ENCODE results near the gene ASB7. TPM values are rescaled to one million over a fixed set of nuclear protein-coding genes. Genes with fewer than 3 reads are reported as not detected.

ASB7 gene
- total RNA-seq, 1 donor from 2014 or later, result 18.3 TPM

DNA sequence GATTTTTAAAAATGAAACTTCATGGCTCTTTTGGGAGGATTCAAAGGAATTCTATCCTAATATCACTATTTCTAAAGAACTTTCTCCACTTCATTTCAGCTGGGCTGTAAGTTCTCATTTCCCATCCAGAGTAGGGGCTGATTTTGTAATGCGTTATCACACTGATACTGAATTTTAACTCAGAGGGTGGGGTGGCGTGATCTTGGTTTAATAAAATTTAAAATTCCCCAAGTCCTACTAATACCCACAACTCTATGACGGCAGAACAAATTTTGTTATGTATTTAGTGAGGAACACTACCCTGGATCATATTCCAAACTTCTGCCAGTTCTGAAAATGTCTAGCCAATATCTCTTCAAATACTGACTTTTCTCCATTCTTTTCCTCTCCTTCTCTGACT lies 92.7 kb downstream of the ASB7 start:
- Histone ChIP-seq H3K79me2 (ENCODE audit: low read depth) (no peaks in the 10 kb centered on the region), H2AFZ (replicated peaks) (no peak overlapping the region), H3F3A (ENCODE audit: low read depth) (no peaks in the 10 kb centered on the region), H3K9ac (no peak overlapping the region), H3K4me3 (no peak overlapping the region), H4K20me1 (ENCODE audit: low read depth) (no peaks in the 10 kb centered on the region), H3K27ac (no peak overlapping the region), H3K4me1 (no peaks in the 10 kb centered on the region), H3K27me3 (no peaks in the 10 kb centered on the region), H3K36me3 (no peaks in the 10 kb centered on the region), H3K9me3 (ENCODE audit: low read depth) (no peaks in the 10 kb centered on the region), H3K4me2 (no peak overlapping the region)
- no peak for DNase-seq (ENCODE audit: low spot score)
- TF ChIP-seq, protein P1, sequence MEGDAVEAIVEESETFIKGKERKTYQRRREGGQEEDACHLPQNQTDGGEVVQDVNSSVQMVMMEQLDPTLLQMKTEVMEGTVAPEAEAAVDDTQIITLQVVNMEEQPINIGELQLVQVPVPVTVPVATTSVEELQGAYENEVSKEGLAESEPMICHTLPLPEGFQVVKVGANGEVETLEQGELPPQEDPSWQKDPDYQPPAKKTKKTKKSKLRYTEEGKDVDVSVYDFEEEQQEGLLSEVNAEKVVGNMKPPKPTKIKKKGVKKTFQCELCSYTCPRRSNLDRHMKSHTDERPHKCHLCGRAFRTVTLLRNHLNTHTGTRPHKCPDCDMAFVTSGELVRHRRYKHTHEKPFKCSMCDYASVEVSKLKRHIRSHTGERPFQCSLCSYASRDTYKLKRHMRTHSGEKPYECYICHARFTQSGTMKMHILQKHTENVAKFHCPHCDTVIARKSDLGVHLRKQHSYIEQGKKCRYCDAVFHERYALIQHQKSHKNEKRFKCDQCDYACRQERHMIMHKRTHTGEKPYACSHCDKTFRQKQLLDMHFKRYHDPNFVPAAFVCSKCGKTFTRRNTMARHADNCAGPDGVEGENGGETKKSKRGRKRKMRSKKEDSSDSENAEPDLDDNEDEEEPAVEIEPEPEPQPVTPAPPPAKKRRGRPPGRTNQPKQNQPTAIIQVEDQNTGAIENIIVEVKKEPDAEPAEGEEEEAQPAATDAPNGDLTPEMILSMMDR (IDR thresholded peaks at IDR 0.05), result no peak
- TF ChIP-seq EZH2 (IDR thresholded peaks at IDR 0.05), result no peak
- peaks cover 2% of the 10 kb centered on the region for H3K9me3 Mint-ChIP-seq
- no peak overlapping the region for H3K27ac Mint-ChIP-seq
- no peaks in the 10 kb centered on the region for H3K36me3 Mint-ChIP-seq
- H3K4me1 Mint-ChIP-seq, result no peaks in the 10 kb centered on the region
- H3K4me3 Mint-ChIP-seq, result no peak overlapping the region
- peaks cover 4% of the 10 kb centered on the region for H3K27me3 Mint-ChIP-seq (ENCODE audit: insufficient read depth, low read depth)

DNA sequence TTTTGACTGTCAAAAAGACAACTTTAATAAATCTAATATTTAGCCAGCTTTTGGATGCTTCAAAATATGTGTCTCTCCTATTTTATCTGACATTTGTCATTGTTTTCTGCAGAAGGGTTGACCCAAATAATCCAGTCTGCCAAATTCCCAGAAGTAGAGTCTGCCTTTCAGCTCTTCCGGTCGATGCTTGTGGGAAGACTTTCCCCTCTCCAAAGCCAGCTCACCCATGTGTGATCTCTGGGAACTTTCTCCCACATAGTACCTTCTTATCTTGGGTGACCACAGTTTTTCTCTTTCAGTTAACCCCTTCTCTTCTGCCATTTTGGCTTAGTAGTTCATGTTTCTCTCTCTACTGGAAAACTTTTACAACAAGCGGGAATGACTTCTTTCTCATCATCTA lies 94.1 kb downstream of the ASB7 start:
- H3F3A ChIP-seq (ENCODE audit: low read depth), result no peaks in the 10 kb centered on the region
- H3K36me3 ChIP-seq, result no peaks in the 10 kb centered on the region
- no peak for DNase-seq (ENCODE audit: low spot score)
- no peaks in the 10 kb centered on the region for H3K9me3 ChIP-seq (ENCODE audit: low read depth)
- no peaks in the 10 kb centered on the region for H4K20me1 ChIP-seq (ENCODE audit: low read depth)
- no peak overlapping the region for H3K4me3 Mint-ChIP-seq
- no peaks in the 10 kb centered on the region for H3K36me3 Mint-ChIP-seq
- H3K4me3 ChIP-seq, result no peak overlapping the region
- H3K27ac Mint-ChIP-seq, result no peak overlapping the region
- no peaks in the 10 kb centered on the region for H3K4me1 Mint-ChIP-seq
- TF ChIP-seq, protein P1 (IDR thresholded peaks at IDR 0.05), result no peak
- TF ChIP-seq EZH2 (IDR thresholded peaks at IDR 0.05) (no peak), EZH2phosphoT487 (IDR thresholded peaks at IDR 0.05) (no peak)
- H3K4me1 ChIP-seq, result no peaks in the 10 kb centered on the region
- peaks cover 2% of the 10 kb centered on the region for H3K27me3 Mint-ChIP-seq (ENCODE audit: insufficient read depth, low read depth)
- no peaks in the 10 kb centered on the region for H3K27me3 ChIP-seq
- H3K9me3 Mint-ChIP-seq, result peaks cover 2% of the 10 kb centered on the region
- H3K4me2 ChIP-seq, result no peak overlapping the region
- H3K27ac ChIP-seq, result no peak overlapping the region
- H2AFZ ChIP-seq (replicated peaks), result no peak overlapping the region
- H3K79me2 ChIP-seq (ENCODE audit: low read depth), result no peaks in the 10 kb centered on the region
- no peak overlapping the region for H3K9ac ChIP-seq

Small RNAs within 50 kb of the gene (small RNA-seq; reads per million reads assigned to genes)
- gene RF00019 (not detected), gene RNU6-181P (not detected)

Other genes starting within 250 kb of the ASB7 start
- gene CERS3, start 73.6 kb upstream of the ASB7 start, total RNA-seq (ENCODE audit: low replicate concordance), result 0.15 TPM in 1 of 2 replicates, not detected in the other
- gene LINS1, start 405 bp upstream of the ASB7 start, total RNA-seq (ENCODE audit: low replicate concordance), result 15.1 and 18.7 TPM in 2 replicates